ENCODE data around the gene PLEKHH2.

DNA sequence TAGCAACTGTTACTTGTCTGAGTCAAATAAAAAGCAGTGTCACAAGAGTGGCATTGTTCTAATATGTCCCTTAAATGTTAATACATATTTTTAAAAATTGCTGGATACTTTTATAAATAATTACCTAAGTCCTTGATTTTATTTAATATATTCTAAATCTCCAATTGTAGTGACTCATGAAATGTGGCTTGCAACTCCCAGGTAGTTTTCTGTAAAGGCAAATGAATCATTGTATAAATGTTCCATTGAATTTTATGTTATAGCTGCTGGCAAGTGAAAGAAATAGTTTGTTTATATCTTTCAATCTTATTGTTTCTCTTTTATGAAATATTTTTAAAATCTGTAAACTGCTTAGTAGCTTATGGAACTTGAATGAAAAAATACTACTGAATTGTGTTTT, 71.8 kb downstream of the PLEKHH2 start:
- no peak for TF ChIP-seq EZH2phosphoT487 (IDR thresholded peaks at IDR 0.05; ENCODE audit: borderline replicate concordance, low read length)
- TF ChIP-seq, protein P1, sequence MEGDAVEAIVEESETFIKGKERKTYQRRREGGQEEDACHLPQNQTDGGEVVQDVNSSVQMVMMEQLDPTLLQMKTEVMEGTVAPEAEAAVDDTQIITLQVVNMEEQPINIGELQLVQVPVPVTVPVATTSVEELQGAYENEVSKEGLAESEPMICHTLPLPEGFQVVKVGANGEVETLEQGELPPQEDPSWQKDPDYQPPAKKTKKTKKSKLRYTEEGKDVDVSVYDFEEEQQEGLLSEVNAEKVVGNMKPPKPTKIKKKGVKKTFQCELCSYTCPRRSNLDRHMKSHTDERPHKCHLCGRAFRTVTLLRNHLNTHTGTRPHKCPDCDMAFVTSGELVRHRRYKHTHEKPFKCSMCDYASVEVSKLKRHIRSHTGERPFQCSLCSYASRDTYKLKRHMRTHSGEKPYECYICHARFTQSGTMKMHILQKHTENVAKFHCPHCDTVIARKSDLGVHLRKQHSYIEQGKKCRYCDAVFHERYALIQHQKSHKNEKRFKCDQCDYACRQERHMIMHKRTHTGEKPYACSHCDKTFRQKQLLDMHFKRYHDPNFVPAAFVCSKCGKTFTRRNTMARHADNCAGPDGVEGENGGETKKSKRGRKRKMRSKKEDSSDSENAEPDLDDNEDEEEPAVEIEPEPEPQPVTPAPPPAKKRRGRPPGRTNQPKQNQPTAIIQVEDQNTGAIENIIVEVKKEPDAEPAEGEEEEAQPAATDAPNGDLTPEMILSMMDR (IDR thresholded peaks at IDR 0.05; ENCODE audit: low read depth, low read length, poor library complexity, severe bottlenecking), result no peak
